Astrocyte of the hippocampus (primary cell): ENCODE data around the gene AKT3.
"Not testable (repeated sequence)": the region's sequence is repeated elsewhere in the genome, so short reads cannot be mapped to it uniquely, and the experiment has no call there.

Experiments used
- DNase-seq: peaks from one replicate; pipeline ENCODE4 v3.0.0; 2011; ENCODE audit warnings: low read depth, low spot score

The AKT3 gene

DNA sequence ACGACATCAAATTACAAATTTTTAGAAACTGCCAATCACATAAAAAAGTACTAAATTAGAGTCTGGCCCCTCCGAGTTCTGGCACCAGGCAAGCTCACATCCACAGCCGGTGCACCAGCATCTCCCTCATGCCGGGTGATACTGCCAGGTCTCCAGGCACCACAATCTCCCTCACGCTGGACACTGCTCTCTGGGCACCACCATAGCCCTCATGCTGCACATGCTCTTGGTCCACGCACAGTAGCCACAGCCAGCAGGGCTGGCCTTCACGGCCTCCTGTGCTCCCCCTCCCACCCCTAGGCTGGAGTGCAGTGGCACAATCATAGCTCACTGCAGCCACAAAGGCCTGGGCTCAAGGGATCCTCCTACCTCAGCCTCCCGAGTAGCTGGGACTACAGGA is 65.5 kb downstream of the AKT3 start:
- DNase-seq = no peak

DNA sequence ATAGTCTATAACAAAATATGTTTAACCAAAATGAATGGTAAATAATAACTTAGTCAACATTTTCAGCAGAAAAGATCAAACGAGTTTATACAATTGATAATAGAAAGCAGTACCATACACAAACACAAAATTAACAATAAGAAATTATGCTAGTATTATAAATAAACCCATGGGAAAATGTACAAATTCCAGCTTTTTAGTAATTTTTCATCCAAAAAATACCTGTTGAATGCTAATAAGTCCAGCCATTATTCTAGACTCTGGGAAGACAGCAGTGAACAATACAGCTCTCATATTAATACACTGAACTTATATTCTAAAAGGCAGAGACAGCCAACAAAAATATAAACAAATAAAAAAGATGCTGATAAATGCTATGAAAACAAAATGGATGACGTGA is 66.3 kb downstream of the AKT3 start:
- no peak for DNase-seq

DNA sequence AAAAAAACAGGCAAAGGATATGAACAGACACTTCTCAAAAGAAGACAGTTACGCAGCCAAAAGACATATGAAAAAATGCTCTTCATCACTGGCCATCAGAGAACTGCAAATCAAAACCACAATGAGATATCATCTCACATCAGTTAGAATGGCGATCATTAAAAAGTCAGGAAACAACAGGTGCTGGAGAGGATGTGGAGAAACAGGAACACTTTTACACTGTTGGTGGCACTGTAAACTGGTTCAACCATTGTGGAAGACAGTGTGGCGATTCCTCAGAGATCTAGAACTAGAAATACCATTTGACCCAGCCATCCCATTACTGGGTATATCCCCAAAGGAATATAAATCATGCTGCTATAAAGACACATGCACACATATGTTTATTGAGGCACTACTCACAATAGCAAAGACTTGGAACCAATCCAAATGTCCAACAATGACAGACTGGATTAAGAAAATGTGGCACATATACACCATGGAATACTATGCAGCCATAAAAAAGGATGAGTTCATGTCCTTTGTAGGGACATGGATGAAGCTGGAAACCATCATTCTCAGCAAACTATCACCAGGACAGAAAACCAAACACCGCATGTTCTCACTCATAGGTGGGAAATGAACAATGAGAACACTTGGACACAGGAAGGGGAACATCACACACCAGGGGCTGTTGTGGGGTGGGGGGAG is 77.5 kb downstream of the AKT3 start:
- DNase-seq = not testable (repeated sequence)

DNA sequence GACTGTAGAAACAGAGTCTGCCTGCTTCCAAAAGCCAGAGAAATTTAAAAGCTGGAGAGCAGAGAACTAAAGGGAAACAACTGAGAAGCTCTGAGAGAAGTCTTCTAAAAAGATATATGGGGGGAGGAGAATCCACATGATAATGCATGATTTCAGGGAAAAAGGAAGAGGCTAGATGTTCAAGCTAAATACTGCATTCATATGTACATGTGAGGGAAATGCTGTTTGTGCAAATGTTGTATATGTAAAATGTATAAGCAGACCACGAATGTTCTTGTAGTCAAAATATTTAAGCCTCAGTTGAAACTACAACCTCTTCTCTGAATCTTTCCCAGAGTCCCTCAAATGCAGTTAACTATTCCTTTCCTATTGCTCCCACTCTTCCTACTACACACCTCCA is 79.2 kb downstream of the AKT3 start:
- no peak for DNase-seq

DNA sequence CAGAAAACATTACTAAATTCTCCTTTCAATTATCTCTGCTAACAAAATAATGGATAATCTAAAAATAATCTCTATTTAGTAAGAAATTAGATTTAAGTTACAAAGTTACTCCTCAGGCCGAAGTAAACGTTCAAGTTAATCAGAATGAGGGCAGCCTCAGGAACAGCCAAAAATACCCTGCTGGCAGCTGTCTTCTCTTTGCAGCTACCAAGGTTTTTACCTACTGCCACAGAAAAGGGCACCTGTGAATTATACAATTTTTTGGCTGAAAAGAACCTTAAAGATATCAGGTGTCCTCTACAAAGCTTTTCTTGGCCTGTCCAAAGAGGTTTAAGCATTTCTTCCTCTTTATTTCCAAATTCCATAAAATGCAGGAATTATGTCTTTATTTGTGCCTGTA is 84.4 kb downstream of the AKT3 start:
- no peak for DNase-seq

DNA sequence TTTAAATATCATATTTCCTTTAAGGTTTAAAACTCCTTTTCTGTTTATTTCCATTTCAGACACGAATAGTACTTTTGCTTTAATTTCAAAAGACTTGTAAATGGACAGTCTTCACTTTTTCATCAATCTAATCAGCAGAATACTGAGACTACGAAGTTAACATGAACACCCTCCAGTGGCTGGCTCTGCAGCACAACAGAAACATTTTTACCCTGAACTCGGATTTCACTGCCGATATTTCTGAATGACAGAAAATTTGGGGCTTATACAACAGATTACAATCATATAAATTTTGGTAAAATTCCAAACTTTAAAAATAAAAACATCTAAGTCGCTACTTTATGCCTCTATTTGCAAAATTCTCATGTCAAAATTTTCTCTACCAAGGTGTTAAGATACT is 86.2 kb downstream of the AKT3 start:
- no peak for DNase-seq

DNA sequence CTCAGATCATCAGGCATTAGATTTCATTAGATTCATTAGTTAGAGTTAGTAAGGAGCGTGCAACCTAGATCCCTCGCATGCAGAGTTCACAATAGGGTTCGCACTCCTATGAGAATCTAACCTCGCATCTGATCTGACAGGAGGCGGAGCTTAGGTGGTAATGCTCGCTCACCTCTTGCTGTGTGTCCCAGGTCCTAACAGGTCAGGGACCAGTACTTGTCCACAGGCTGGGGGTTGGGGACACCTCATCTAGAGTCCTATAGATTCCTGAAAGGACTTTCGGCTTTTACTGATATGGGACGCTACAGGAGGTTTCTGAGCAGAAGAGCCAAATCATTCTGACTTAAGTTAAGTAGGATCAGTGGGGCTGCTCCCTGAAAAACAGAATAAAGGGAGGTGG is 91.4 kb downstream of the AKT3 start:
- DNase-seq = no peak

DNA sequence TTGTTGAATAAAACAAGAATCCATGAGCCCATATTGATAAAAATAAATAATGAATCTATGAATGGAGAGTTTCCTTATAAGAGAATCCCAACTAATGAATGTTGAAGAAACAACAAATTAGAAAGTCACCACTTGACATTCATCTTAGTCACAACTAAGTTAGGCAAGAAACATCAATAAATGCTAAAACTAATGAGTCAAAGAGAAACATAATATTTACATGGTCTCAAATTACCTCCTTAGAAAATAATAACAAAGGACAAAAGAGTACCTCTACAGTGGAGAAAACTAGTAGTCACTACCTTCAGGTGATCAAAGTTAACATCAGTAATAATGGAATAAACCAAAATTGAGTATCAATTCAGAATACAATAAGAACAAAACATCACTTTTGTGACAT is 93.5 kb downstream of the AKT3 start:
- DNase-seq = no peak

DNA sequence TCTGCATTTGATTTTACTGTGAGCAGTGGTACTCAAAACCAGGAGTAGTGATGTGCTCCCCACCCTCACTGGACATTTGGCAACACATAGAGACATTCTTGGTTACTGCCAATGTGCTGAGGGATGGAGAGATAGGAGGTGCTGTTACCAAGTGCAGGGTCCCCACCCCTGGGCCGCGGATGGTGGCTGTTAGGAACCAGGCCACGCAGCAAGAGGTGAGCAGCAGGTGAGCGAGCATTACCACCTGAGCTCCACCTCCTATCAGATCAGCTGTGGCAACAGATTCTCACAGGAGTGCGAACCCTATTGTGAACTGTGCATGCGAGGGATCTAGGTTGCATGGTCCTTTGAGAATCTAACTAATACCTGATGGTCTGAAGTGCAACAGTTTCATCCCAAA is 95.7 kb downstream of the AKT3 start:
- no peak for DNase-seq

GRCh38 chr1:243751506-243751905 is 98.5 kb downstream of the AKT3 start:
- DNase-seq = no peak

- DNase-seq = peak; percentile 83
These were observed 101.2 kb downstream of the AKT3 start for GRCh38 chr1:243748706-243749283.

GRCh38 chr1:243748227-243748626 is 101.8 kb downstream of the AKT3 start:
- DNase-seq = no peak

- DNase-seq = no peak
These were observed 103.3 kb downstream of the AKT3 start for GRCh38 chr1:243746751-243747150.

- DNase-seq = no peak
These were observed 104.7 kb downstream of the AKT3 start for GRCh38 chr1:243745356-243745755.

DNA sequence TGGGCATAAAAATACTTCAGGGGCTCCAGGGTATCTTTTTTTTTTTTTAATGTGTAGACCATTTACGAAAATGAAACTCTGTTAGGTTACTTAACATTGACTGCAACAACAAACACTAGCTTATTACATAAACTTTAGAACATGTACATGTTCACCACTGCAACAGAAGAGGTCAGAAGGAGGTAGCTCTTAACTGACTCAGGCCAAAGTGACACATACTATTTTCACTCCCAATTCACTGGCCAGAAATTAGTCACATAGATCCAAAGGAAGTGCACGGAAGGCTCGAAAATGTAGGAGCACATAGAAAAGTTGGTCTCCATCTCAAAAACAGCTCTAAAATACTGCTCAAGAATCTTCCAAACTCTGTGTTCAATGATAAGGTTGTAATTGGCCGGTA is 107.2 kb downstream of the AKT3 start:
- DNase-seq = peak; percentile 42

DNA sequence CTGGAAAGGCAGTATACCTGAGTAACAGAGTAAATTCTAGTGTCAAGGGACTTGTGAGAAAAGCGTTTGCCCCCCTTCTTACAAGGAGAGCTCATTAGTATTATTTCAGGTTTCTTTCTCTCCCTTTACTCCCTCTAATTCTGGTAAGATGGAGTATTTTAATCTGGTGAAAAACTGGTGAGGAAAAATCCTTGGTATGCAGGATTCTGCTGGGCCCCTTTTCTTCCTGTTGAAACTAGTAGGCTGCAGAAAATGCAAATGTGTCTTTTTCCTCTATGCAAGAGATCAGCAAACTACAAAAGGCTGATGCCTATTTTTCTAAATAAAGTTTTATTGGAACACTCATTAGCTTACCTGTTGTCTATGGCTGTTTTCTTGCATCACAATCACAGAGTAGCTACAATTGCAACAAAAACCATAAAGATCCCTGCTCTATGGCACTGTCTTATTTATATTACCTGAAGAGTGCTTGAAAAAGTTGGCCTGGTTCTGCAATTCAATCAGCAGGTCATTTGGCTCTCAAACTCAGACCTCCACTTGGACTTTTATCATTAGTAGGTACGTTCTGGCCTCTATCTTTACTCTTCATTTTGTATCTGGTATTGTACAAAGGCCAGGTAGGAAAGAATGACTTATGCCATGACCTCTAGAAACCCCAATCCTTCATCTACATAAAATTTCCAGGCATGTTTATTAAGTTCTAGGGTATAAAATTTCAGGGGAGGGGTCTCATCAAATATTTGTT is 109.6 kb downstream of the AKT3 start:
- DNase-seq = peak; percentile 68

GRCh38 chr1:243739335-243740003 is 110.6 kb downstream of the AKT3 start:
- no peak for DNase-seq

DNA sequence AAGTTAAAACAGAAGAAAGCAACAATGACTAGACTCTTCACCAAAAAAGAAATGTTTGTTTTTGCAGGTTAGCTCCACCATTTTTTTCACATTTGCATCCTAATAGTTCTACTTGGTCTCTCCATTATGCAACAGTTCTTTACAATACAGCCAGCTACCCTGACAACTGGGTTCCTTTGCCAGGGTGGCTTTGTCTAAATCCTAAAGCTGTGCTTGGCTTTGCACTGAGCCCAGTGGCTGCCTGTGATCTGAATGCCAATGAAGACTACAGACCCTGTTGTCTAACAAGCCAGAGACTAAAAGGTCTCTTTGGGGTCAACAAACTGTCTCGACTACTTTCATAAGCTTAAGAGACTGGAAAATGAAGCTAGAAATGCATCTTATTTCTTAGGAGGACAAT is 112.0 kb downstream of the AKT3 start:
- peak; percentile 60 for DNase-seq

DNA sequence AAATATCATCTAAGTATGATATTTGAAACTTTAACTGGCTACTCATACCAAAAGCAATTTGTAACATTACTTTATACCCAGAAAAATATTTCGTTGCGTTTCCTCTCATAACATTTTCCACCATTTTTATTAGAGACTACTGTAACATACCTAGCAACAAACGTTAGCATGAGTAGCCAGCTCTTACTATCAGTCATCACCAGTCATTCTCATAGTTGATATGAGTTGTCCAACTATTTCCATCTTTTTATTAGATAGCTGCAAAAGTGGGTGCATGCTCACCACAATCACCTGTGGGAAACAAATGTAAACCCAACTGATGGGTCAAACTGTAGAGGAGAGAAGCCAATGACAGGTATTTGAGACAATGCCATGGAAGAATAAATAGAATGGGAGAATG is 114.6 kb downstream of the AKT3 start:
- no peak for DNase-seq

DNA sequence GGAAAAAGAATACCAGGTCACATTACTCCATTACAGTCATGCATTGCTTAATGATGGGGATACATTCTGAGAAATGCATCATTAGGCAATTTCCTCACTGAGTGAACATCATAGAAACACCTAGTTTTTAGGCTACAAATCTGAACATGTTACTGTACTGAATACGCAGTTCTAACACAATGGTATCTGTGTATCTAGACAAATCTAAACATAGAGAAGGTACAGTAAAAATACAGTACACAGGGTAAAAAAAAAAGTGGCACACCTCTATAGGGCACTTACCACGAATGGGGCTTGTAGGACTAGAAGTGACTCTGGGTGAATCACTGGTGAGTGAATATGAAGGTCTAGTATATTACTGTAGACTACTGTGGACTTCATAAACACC is 115.7 kb downstream of the AKT3 start:
- DNase-seq = no peak

GRCh38 chr1:243733670-243734307 is 116.3 kb downstream of the AKT3 start:
- no peak for DNase-seq

DNA sequence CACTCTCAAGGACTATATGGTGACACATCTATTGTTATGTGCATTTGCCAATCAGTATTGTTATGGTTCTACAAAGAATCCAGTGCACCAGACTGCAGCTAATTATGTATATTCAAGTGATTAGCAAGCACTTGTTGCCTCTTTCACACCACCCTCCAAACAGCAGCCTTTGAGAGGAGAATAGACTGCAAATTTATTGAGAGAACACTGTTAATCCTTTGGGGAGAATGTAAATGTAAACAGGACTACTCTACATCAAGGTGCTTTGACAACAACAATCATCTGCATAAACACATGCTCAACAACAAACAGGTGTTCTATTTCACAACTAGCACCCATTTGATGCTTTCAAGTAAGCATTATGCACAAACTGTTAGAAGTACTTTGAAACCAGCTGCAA is 117.4 kb downstream of the AKT3 start:
- DNase-seq = no peak
